Common myeloid progenitor, CD34-positive (primary cell): ENCODE data around the gene PPHLN1.

Source experiments
- CTCF ChIA-PET: fragments of 350-600 bp; sonication (Branson Sonifier 250); formaldehyde crosslinking; loops from one replicate; lab custom pipeline; 2021; ENCODE audit warnings: antibody characterized with exemption; lab: Charles Lee
- POLR2A ChIA-PET: fragments of 350-600 bp; sonication (Branson Sonifier 250); formaldehyde crosslinking; loops from one replicate; lab custom pipeline; 2021; ENCODE audit warnings: antibody characterized with exemption; lab: Charles Lee
- DNase-seq, 3 donors: peaks; one replicate each; pipeline versions ENCODE4 v3.0.0 to v3.0.0-alpha.2; 2013
- H3K27ac ChIP-seq, 2 experiments: 1 replicate in 1 of 2; 2 replicates in 1 of 2; pipeline ENCODE4 v1.7.0; 2013; ENCODE audit warnings: inconsistent platforms in 2 of 2, low read length in 2 of 2, mild to moderate bottlenecking in 2 of 2, low read depth in 1 of 2, moderate library complexity in 1 of 2; ENCODE audit not compliant: severe bottlenecking in 2 of 2, insufficient read depth in 1 of 2, poor library complexity in 1 of 2
- H3K27me3 ChIP-seq, 5 experiments: replicated peaks in 2 of 5; 1 replicate in 3 of 5; 2 replicates in 2 of 5; pipeline versions ENCODE4 v1.6.1 to v1.7.0; 2013; ENCODE audit warnings: low read length in 4 of 5, mild to moderate bottlenecking in 2 of 5, moderate library complexity in 2 of 5, inconsistent platforms in 1 of 5; ENCODE audit not compliant: insufficient read depth in 5 of 5, control insufficient read depth in 4 of 5
- H3K36me3 ChIP-seq, 4 experiments: 1 replicate in 2 of 4; 2 replicates in 2 of 4; pipeline versions ENCODE4 v1.6.1 to v1.7.0; 2013; ENCODE audit warnings: low read length in 3 of 4, control low read depth in 1 of 4, mild to moderate bottlenecking in 1 of 4; ENCODE audit not compliant: control insufficient read depth in 4 of 4, insufficient read depth in 4 of 4
- H3K4me1 ChIP-seq, 4 experiments: 1 replicate in 3 of 4; 2 replicates in 1 of 4; pipeline versions ENCODE4 v1.6.1 to v1.7.1; 2013; ENCODE audit warnings: low read length in 3 of 4, mild to moderate bottlenecking in 3 of 4, control low read depth in 1 of 4, inconsistent platforms in 1 of 4, moderate library complexity in 1 of 4; ENCODE audit not compliant: control insufficient read depth in 4 of 4, insufficient read depth in 4 of 4; ENCODE audit errors: control extremely low read depth in 1 of 4
- H3K4me3 ChIP-seq, 7 experiments: 1 replicate in 4 of 7; 2 replicates in 3 of 7; pipeline versions ENCODE4 v1.5.1 to v1.7.0; 2013; ENCODE audit warnings: mild to moderate bottlenecking in 7 of 7, low read length in 6 of 7, moderate library complexity in 6 of 7, inconsistent platforms in 2 of 7, low read depth in 2 of 7, control low read depth in 1 of 7; ENCODE audit not compliant: insufficient read depth in 4 of 7, control insufficient read depth in 1 of 7; ENCODE audit errors: extremely low read depth in 1 of 7
- H3K9me3 ChIP-seq, 5 experiments: 1 replicate in 4 of 5; 2 replicates in 1 of 5; pipeline versions ENCODE4 v1.6.1 to v1.7.1; 2013; ENCODE audit warnings: low read length in 4 of 5, mild to moderate bottlenecking in 2 of 5, inconsistent platforms in 1 of 5, low read depth in 1 of 5, moderate library complexity in 1 of 5; ENCODE audit not compliant: control insufficient read depth in 4 of 5, insufficient read depth in 2 of 5; ENCODE audit errors: control extremely low read depth in 1 of 5
- WGBS: methylation state at CpG from one replicate; pipeline ENCODE4 v1.1.5; 2013; ENCODE audit not compliant: insufficient coverage; 5-methylcytosine and 5-hydroxymethylcytosine counted together

Gene PPHLN1

GRCh38 chr12:42332301-42333285, 6.6 kb downstream of the PPHLN1 start:
- peaks cover 0 to 14% (median 9%) of the 10 kb centered on the region in 4 experiments for H3K36me3 ChIP-seq
- H3K27me3 ChIP-seq: no peaks in the 10 kb centered on the region
- no peak overlapping the region for H3K4me3 ChIP-seq
- no peaks in the 10 kb centered on the region for H3K9me3 ChIP-seq
- CTCF ChIA-PET: interaction anchor here (0.7 to 3.1 kb wide), 17 partner anchors 10 to 1058 kb away, joined by 3 to 20 read pairs (median 4); no protein-coding TSS in a partner anchor
- H3K4me1 ChIP-seq: peaks cover 4 to 58% (median 19%) of the 10 kb centered on the region in 4 experiments
- WGBS: no CpG with 5 or more reads among the region's 4 CpGs
- POLR2A ChIA-PET: no interaction called here
- H3K27ac ChIP-seq: peak overlapping the region in 1 of 2 experiments; percentile 12
- DNase-seq: peak; percentile 59 to 78 (median 71)

GRCh38 chr12:42336286-42336685, 10.3 kb downstream of the PPHLN1 start:
- CTCF ChIA-PET: no interaction called here
- no CpG with 5 or more reads among the region's 1 CpG for WGBS

GRCh38 chr12:42338280-42338679, 12.3 kb downstream of the PPHLN1 start:
- 67% methylated on average over 2 of the region's 2 CpGs for WGBS
- DNase-seq: no peak
- POLR2A ChIA-PET: no interaction called here
- Histone ChIP-seq H3K4me1 (peaks cover 0 to 24% (median 10%) of the 10 kb centered on the region in 4 experiments), H3K36me3 (peaks cover 0 to 30% (median 13%) of the 10 kb centered on the region in 4 experiments), H3K27me3 (no peaks in the 10 kb centered on the region), H3K4me3 (no peak overlapping the region), H3K9me3 (no peaks in the 10 kb centered on the region), H3K27ac (no peak overlapping the region)
- CTCF ChIA-PET: interaction anchor here (0.6 to 1.5 kb wide), 4 partner anchors 15 to 1094 kb away, joined by 3 to 4 read pairs (median 4); no protein-coding TSS in a partner anchor

More at GRCh38 chr12:42336286-42336685, 10.3 kb downstream of the PPHLN1 start:
- DNase-seq: no peak
- H3K27me3 ChIP-seq: no peaks in the 10 kb centered on the region
- no peak overlapping the region for H3K4me3 ChIP-seq
- POLR2A ChIA-PET: no interaction called here
- H3K27ac ChIP-seq: no peak overlapping the region
- no peaks in the 10 kb centered on the region for H3K9me3 ChIP-seq
- peaks cover 0 to 26% (median 9%) of the 10 kb centered on the region in 4 experiments for H3K36me3 ChIP-seq
- H3K4me1 ChIP-seq: peaks cover 0 to 31% (median 12%) of the 10 kb centered on the region in 4 experiments

GRCh38 chr12:42342028-42342427, 16.1 kb downstream of the PPHLN1 start:
- ChIA-PET POLR2A (no interaction called here), CTCF (interaction anchor here (1.0 to 2.1 kb wide), 3 partner anchors 10 to 29 kb away, joined by 3 to 7 read pairs (median 3); no protein-coding TSS in a partner anchor)
- peaks cover 0 to 6% (median 2%) of the 10 kb centered on the region in 4 experiments for H3K4me1 ChIP-seq
- no peak for DNase-seq
- no peaks in the 10 kb centered on the region for H3K9me3 ChIP-seq
- H3K27ac ChIP-seq: no peak overlapping the region
- 100% methylated on average over 2 of the region's 2 CpGs for WGBS
- peaks cover 3 to 30% (median 7%) of the 10 kb centered on the region in 4 experiments for H3K36me3 ChIP-seq
- no peaks in the 10 kb centered on the region for H3K27me3 ChIP-seq
- no peak overlapping the region for H3K4me3 ChIP-seq

GRCh38 chr12:42343721-42344120, 17.8 kb downstream of the PPHLN1 start:
- ChIA-PET POLR2A (no interaction called here), CTCF (interaction anchor here (1.8 to 2.1 kb wide), 2 partner anchors 12 to 26 kb away, joined by 5 to 7 read pairs; no protein-coding TSS in a partner anchor)

GRCh38 chr12:42346403-42347002, 20.5 kb downstream of the PPHLN1 start:
- DNase-seq: no peak
- ChIA-PET POLR2A (no interaction called here), CTCF (interaction anchor here (3.3 kb wide), 1 partner anchor 25 kb away, joined by 14 read pairs; no protein-coding TSS in a partner anchor)
- Histone ChIP-seq H3K4me3 (no peak overlapping the region), H3K4me1 (no peaks in the 10 kb centered on the region), H3K27me3 (no peaks in the 10 kb centered on the region), H3K27ac (no peak overlapping the region), H3K9me3 (no peaks in the 10 kb centered on the region), H3K36me3 (peaks cover 3 to 21% (median 7%) of the 10 kb centered on the region in 4 experiments)
- no CpG with 5 or more reads among the region's 1 CpG for WGBS

More at GRCh38 chr12:42343721-42344120, 17.8 kb downstream of the PPHLN1 start:
- no peak for DNase-seq
- Histone ChIP-seq H3K36me3 (peaks cover 3 to 26% (median 6%) of the 10 kb centered on the region in 4 experiments), H3K4me1 (no peaks in the 10 kb centered on the region), H3K27me3 (no peaks in the 10 kb centered on the region), H3K4me3 (no peak overlapping the region), H3K27ac (no peak overlapping the region), H3K9me3 (no peaks in the 10 kb centered on the region)
- 100% methylated on average over 2 of the region's 3 CpGs for WGBS
